GM12864 (cell line): ENCODE results near the gene TBC1D4.
"Not testable (repeated sequence)": the region's sequence is repeated elsewhere in the genome, so short reads cannot be mapped to it uniquely, and the experiment has no call there.

Experiments used
- DNase-seq: peaks from one replicate; pipeline ENCODE4 v3.0.0-alpha.2; 2011; ENCODE audit warnings: low read depth
- H3K4me3 ChIP-seq: 2 replicates; pipeline ENCODE4 v1.5.1; 2011; ENCODE audit warnings: mild to moderate bottlenecking, low read depth, low read length, control low read depth
- TF ChIP-seq, protein P1 (sequence below): IDR thresholded peaks from 2 replicates; pipeline ENCODE4 v1.5.1; 2011; ENCODE audit warnings: low read depth, mild to moderate bottlenecking, moderate library complexity, low read length, control low read depth, inconsistent platforms; ENCODE audit errors: missing control alignments

The TBC1D4 gene

DNA sequence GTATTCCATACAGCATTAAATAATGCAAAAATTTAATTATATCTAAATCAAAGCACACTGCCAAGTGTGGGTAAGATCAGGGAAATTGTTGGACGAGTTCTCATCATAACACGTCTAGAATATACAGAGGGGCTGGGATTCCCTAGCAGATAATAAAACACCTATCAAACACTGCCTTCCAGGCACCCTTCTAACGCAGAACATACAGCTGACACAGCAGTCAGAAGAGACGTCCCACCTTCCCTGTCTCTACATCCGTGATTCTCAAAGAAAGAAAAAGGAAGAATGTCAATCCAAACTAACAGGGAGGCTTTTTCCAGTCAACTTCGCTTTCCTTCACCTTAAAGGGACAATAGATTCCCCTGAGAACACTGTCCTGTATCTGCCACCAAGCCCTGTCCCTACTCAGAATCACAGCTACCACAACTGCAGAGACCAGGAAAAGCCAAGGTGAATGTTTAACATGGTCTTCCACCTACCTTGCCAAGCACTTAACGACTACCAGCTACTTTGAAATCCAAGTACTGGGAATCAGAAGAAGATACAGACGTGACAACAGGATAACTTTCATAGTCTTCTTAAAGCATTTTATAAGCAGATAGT lies 38.5 kb downstream of the TBC1D4 start:
- no peak overlapping the region for H3K4me3 ChIP-seq
- no peak for DNase-seq
- TF ChIP-seq, protein P1, sequence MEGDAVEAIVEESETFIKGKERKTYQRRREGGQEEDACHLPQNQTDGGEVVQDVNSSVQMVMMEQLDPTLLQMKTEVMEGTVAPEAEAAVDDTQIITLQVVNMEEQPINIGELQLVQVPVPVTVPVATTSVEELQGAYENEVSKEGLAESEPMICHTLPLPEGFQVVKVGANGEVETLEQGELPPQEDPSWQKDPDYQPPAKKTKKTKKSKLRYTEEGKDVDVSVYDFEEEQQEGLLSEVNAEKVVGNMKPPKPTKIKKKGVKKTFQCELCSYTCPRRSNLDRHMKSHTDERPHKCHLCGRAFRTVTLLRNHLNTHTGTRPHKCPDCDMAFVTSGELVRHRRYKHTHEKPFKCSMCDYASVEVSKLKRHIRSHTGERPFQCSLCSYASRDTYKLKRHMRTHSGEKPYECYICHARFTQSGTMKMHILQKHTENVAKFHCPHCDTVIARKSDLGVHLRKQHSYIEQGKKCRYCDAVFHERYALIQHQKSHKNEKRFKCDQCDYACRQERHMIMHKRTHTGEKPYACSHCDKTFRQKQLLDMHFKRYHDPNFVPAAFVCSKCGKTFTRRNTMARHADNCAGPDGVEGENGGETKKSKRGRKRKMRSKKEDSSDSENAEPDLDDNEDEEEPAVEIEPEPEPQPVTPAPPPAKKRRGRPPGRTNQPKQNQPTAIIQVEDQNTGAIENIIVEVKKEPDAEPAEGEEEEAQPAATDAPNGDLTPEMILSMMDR: no peak

- no peak overlapping the region for H3K4me3 ChIP-seq
- DNase-seq: no peak
- TF ChIP-seq, protein P1: no peak
These were observed 39.2 kb downstream of the TBC1D4 start for GRCh38 chr13:75442736-75443234.

- DNase-seq: no peak
- no peak overlapping the region for H3K4me3 ChIP-seq
- TF ChIP-seq, protein P1: no peak
These were observed 41.9 kb downstream of the TBC1D4 start for GRCh38 chr13:75440100-75440499.

GRCh38 chr13:75437582-75438318 lies 44.2 kb downstream of the TBC1D4 start:
- no peak for DNase-seq
- TF ChIP-seq, protein P1: no peak
- no peak overlapping the region for H3K4me3 ChIP-seq

DNA sequence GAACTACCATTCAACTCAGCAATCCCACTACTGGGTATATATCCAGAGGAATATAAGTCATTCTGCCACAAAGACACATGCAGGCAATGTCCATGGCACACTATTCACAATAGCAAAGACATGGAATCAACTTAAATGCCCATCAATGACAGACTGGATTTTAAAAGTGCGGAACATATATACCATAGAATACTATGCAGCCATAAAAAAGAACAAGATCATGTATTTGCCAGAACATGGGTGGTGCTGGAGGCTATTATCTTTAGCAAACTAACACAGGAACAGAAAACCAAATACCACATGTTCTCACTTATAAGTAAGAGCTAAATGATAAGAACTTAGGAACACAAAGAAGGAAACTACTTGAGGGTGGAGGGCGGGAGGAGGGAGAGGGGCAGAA lies 47.8 kb downstream of the TBC1D4 start:
- not testable (repeated sequence) for DNase-seq, H3K4me3 ChIP-seq

DNA sequence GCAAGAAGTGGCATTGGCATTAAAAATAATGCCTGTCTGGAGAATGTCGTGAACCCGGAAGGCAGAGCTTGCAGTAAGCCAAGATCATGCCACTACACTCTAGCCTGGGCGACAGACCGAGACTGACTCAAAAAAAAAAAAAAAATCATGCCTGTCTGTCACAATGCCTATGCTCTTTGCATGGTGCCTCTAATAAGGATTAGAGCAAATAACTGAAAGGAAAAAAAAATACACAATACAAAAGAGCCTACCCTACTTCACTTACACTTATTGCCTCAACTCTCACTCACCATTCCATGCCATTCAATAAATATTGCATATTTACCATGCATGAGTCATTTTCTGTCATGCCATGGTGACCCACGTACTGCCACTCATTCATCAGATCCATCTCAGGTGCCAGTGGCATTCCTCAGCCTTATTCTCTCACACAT lies 49.1 kb downstream of the TBC1D4 start:
- no peak overlapping the region for H3K4me3 ChIP-seq
- no peak for DNase-seq
- TF ChIP-seq, protein P1: no peak

- H3K4me3 ChIP-seq: no peak overlapping the region
- DNase-seq: no peak
- TF ChIP-seq, protein P1: peak; percentile 60
These were observed 49.9 kb downstream of the TBC1D4 start for GRCh38 chr13:75432045-75432444.
